RWPE2 (cell line): Measurements from ENCODE around the gene ALK.

ENCODE experiments used
- ATAC-seq: fragments of 200-7000 bp; cut with Tn5 transposase; 3 replicates; pipeline ENCODE4 v1.9.1; 2021; ENCODE audit warnings: low read depth
- DNase-seq: peaks from one replicate; pipeline ENCODE4 v3.0.0-alpha.2; 2020; ENCODE audit warnings: low spot score
- H3K27ac ChIP-seq: fragments of 450-650 bp; 2 replicates; pipeline ENCODE4 v1.5.1; 2017; ENCODE audit warnings: mild to moderate bottlenecking; ENCODE audit not compliant: poor library complexity, severe bottlenecking
- H3K27me3 ChIP-seq: fragments of 250-450 bp; sonication (Bioruptor Pico); 2 replicates; pipeline ENCODE4 v1.5.1; 2021; ENCODE audit warnings: mild to moderate bottlenecking, moderate library complexity; ENCODE audit not compliant: insufficient read depth, poor library complexity, severe bottlenecking
- H3K36me3 ChIP-seq: fragments of 250-450 bp; sonication (Bioruptor Pico); 2 replicates; pipeline ENCODE4 v1.5.1; 2020; ENCODE audit warnings: low read depth, mild to moderate bottlenecking, moderate library complexity
- H3K4me1 ChIP-seq: fragments of 250-450 bp; sonication (Bioruptor Pico); 2 replicates; pipeline ENCODE4 v1.5.1; 2021; ENCODE audit warnings: mild to moderate bottlenecking, moderate library complexity; ENCODE audit not compliant: insufficient read depth, poor library complexity, severe bottlenecking
- H3K4me3 ChIP-seq: fragments of 250-450 bp; sonication (Bioruptor Pico); 2 replicates; pipeline ENCODE4 v1.5.1; 2021; ENCODE audit warnings: mild to moderate bottlenecking, moderate library complexity; ENCODE audit not compliant: severe bottlenecking
- H3K9me3 ChIP-seq: fragments of 250-450 bp; sonication (Bioruptor Pico); 2 replicates; pipeline ENCODE4 v1.5.1; 2021; ENCODE audit warnings: mild to moderate bottlenecking, moderate library complexity; ENCODE audit not compliant: severe bottlenecking
- CTCF ChIP-seq: fragments of 450-650 bp; IDR thresholded peaks from one replicate; pipeline ENCODE4 v1.5.1; 2017; ENCODE audit warnings: mild to moderate bottlenecking, moderate library complexity; ENCODE audit not compliant: poor library complexity, severe bottlenecking

Gene ALK

DNA sequence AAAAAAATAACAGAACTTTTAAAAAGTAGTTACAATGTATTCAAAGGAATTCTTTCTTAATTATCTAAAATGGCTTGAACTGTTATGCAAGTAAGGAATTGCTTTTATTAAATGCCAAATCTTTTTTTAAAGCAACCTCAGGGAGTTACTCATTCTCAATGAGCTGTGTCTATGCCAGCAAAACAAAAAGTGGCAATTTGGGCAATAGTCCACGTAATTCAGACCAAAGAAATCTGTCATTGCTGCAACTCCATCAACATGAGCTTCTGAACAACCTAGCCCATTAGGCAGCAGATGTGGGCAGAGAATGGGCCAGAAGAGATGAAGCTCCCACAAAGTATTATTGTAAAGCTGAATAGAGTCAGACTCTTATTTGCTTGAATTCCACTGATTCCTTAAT lies 118.4 kb downstream of the ALK start:
- Histone ChIP-seq H3K9me3 (no peaks in the 10 kb centered on the region), H3K27ac (no peak overlapping the region), H3K4me3 (no peak overlapping the region), H3K4me1 (no peaks in the 10 kb centered on the region), H3K36me3 (no peaks in the 10 kb centered on the region), H3K27me3 (no peaks in the 10 kb centered on the region)
- no peak for ATAC-seq
- TF ChIP-seq CTCF = no peak
- no peak for DNase-seq

GRCh38 chr2:29799628-29800027 lies 121.8 kb downstream of the ALK start:
- no peak for DNase-seq
- Histone ChIP-seq H3K9me3 (no peaks in the 10 kb centered on the region), H3K4me3 (no peak overlapping the region), H3K36me3 (no peaks in the 10 kb centered on the region), H3K4me1 (no peaks in the 10 kb centered on the region), H3K27me3 (no peaks in the 10 kb centered on the region), H3K27ac (no peak overlapping the region)
- ATAC-seq = no peak
- TF ChIP-seq CTCF = no peak

DNA sequence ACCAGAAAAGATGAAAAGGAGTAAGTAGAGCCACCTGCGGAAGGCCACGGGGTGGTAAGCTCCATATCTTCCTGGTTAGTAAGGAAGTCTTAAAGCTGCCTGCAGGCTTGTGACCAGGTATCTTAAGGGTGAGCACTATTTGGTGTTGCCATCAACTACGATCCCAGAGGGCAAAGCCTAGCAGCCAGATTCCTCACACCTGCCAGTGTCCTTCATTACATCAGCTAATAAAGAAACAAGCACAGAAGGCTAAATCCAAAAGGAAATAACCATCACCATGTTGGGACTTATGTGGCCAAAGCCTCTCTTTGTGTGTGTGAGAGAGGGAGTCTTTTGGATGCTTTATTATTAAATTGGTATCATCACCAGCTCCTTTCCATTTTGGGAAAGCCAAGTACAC lies 123.5 kb downstream of the ALK start:
- DNase-seq = no peak
- Histone ChIP-seq H3K4me3 (no peak overlapping the region), H3K9me3 (no peaks in the 10 kb centered on the region), H3K27me3 (peaks cover 2% of the 10 kb centered on the region), H3K27ac (no peak overlapping the region), H3K36me3 (no peaks in the 10 kb centered on the region), H3K4me1 (no peaks in the 10 kb centered on the region)
- ATAC-seq = no peak
- no peak for TF ChIP-seq CTCF

GRCh38 chr2:29796446-29796845 lies 124.9 kb downstream of the ALK start:
- no peak for TF ChIP-seq CTCF
- H3K27me3 ChIP-seq = peaks cover 2% of the 10 kb centered on the region
- no peaks in the 10 kb centered on the region for H3K9me3 ChIP-seq
- ATAC-seq = no peak
- H3K36me3 ChIP-seq = no peaks in the 10 kb centered on the region
- no peak for DNase-seq
- no peak overlapping the region for H3K27ac ChIP-seq
- no peak overlapping the region for H3K4me3 ChIP-seq
- H3K4me1 ChIP-seq = no peaks in the 10 kb centered on the region

GRCh38 chr2:29789911-29790485 lies 131.4 kb downstream of the ALK start:
- Histone ChIP-seq H3K4me3 (no peak overlapping the region), H3K27ac (no peak overlapping the region), H3K36me3 (no peaks in the 10 kb centered on the region), H3K27me3 (peaks cover 2% of the 10 kb centered on the region), H3K4me1 (no peaks in the 10 kb centered on the region), H3K9me3 (no peaks in the 10 kb centered on the region)
- no peak for DNase-seq
- no peak for ATAC-seq
- no peak for TF ChIP-seq CTCF
